ENCODE measurements around the gene SDK1.

SDK1 gene

GRCh38 chr7:3787717-3788264, 486.7 kb downstream of the SDK1 start:
- DNase-seq (ENCODE audit: low read depth), result no peak

GRCh38 chr7:3790803-3791202, 489.8 kb downstream of the SDK1 start:
- DNase-seq (ENCODE audit: low read depth), result no peak

GRCh38 chr7:3791327-3791726, 490.3 kb downstream of the SDK1 start:
- DNase-seq (ENCODE audit: low read depth), result no peak

- no peak for DNase-seq (ENCODE audit: low read depth)
These were observed 494.1 kb downstream of the SDK1 start for GRCh38 chr7:3795141-3795540.

DNA sequence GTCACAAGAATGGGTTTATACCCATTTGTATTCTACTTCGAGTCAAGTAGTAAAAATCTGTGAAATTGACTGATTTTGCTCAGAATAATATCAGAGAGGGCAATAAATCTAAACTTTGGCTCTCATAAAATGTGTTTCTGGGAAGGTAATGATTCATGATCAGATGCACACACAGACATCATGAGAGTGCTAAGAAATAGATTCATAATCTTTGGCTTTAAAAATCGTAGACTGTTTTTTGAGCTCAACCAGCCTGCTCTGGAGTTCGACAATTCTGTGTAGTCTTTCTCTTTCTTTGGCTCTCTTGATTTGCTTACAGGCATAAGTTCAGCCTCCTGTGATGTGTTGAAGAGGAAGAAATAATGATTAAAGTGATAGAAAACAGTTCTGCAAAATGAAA, 494.7 kb downstream of the SDK1 start:
- no peak for DNase-seq (ENCODE audit: low read depth)

DNA sequence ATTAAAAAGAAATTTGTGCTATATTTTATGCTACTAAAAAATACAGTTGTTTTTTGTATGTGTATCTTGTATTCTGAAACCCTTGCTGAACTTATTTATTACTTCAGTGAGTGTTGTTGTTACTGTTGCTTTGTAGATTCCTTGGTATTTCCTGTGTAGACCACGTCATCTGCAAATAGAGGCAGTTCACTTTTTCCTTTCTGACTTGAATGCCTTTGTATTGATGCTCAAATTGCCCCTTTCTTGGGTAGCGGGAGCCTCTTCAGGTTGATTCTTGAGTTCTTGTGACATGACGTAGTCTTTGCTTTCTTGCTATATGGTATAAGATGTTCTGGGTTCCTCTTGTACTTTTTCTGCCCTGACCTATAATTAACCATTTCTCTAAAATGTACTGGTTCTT, 504.1 kb downstream of the SDK1 start:
- no peak for DNase-seq (ENCODE audit: low read depth)

- no peak for DNase-seq (ENCODE audit: low read depth)
These were observed 505.5 kb downstream of the SDK1 start for GRCh38 chr7:3806516-3806915.

GRCh38 chr7:3807824-3808223, 506.8 kb downstream of the SDK1 start:
- DNase-seq (ENCODE audit: low read depth), result no peak

DNA sequence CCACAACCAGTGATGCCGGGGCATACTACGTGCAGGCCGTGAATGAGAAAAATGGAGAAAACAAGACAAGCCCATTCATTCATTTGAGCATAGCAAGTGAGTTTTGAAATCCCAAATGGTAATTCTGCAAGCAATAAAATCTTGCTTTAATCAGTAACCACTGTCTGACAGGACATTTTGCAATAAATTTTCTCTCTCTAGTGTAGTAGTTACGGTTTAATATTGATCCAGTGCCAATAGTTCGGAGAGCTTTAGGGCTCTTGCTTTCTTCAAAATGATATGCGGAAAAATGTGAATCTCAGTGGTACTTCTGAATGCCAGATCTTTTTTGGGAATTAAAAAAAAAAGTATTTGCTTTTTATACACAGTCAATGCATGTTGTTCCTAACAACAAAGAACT, 520.4 kb downstream of the SDK1 start:
- DNase-seq (ENCODE audit: low read depth), result no peak

GRCh38 chr7:3825491-3825890, 524.4 kb downstream of the SDK1 start:
- no peak for DNase-seq (ENCODE audit: low read depth)

- no peak for DNase-seq (ENCODE audit: low read depth)
These were observed 531.1 kb downstream of the SDK1 start for GRCh38 chr7:3832199-3832598.

GRCh38 chr7:3835109-3835508, 534.1 kb downstream of the SDK1 start:
- no peak for DNase-seq (ENCODE audit: low read depth)

GRCh38 chr7:3836855-3837254, 535.8 kb downstream of the SDK1 start:
- no peak for DNase-seq (ENCODE audit: low read depth)

DNA sequence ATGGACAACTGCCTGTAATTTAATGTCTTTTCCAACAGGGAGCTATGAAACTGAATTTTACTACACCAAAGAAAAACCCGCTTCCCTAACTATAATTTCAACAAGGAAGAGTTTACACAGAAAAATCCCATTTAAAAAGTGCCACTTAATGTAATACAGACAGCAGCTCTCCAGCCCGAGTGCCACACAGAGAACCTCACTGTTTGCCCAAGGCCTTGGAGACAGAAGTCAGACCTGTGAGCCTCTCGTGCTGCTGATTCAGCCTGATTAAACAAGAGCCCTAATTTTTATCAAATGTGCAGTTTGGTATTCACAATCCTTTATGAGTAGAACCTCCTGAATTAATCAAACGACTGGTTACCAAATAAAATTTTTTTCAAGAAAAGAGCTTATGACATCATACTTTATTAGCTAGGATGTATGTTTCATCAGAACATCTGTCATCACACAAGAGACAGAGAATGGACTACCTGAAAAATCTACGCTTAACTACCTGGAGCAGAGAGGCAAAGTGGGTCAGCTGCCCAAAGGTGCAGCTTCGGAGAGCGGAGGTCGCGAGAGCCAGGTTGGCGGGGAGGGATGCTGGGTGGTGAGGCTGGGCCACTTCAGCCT, 543.6 kb downstream of the SDK1 start:
- DNase-seq (ENCODE audit: low read depth), result no peak

GRCh38 chr7:3846738-3847137, 545.7 kb downstream of the SDK1 start:
- no peak for DNase-seq (ENCODE audit: low read depth)

DNA sequence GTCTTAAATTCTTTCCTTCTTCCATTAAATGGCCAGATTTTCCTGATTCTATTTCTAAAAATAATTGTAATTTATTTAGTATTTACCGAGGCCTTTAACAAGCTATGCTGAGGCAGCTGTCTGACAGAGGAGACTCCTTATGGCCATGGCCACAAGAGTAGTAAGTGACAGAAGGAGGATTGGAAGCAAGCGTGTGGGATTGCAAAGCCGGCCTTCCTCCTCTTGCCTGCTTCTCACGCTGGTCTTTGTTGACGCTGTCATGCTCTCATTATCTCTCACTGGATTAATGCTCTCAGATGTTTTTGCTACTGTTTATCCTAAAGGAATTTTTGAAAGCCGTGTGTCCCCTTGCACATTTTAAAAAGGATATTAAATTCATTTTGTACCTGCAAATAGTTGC, 546.3 kb downstream of the SDK1 start:
- DNase-seq (ENCODE audit: low read depth), result no peak

DNA sequence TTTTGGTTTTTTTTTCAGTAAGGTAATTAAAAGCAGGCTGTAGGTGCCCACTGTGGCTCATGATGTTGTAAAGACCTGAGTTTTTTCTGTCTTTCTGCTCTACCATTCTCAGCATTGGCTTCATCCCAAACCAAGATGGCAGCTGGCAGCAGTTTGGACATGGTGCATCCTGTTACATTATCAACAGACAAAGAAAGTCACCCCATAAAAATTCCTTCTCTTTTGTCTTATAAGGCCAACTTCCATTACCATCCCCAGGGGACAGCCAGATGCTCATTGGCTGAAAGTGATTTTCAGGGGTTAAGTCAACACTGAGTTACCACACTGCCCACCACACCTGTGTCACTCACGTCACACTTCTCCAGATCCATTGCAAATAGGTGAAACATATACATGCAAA, 558.4 kb downstream of the SDK1 start:
- no peak for DNase-seq (ENCODE audit: low read depth)

DNA sequence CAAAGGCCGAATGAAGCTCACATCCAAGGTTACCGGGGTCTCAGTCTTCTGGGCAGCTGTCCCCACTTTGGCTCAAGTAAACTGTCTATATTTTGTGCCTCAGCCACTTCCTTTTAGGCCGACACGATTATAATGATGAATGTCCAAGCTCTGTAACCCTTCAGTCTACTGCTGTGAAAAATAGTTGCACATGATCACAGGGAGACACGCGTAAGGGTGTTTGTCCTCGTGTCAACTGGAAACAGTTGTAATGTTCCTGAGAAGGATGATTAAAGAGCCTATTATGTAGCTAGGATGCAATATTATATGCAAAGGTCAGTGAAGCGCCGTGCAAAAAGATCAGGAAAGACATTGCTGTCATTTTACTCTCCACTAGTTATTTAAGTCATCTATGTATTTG, 559.9 kb downstream of the SDK1 start:
- DNase-seq (ENCODE audit: low read depth), result no peak

- DNase-seq (ENCODE audit: low read depth), result no peak
These were observed 560.3 kb downstream of the SDK1 start for GRCh38 chr7:3861386-3861785.

DNA sequence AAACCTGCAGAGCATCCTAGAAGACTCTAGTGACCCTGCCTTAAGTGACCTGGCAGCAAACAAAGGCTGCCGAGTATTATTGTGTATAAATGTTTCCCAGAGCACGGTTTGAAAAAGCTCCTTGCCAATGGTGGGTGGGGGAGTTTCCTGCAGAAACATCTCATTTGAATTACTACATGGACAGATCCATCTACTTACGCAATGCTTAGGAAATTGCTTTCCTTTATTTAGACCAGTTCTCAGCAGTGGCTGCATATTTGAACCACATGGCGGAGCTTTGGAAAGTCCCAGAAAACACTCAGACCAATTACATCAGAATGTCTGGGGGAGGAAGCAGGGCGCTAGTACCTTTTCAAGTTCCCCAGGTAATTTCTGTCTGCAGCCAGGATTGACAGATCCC, 560.9 kb downstream of the SDK1 start:
- DNase-seq (ENCODE audit: low read depth), result peak; percentile 13

- no peak for DNase-seq (ENCODE audit: low read depth)
These were observed 561.7 kb downstream of the SDK1 start for GRCh38 chr7:3862774-3863173.

- no peak for DNase-seq (ENCODE audit: low read depth)
These were observed 565.2 kb downstream of the SDK1 start for GRCh38 chr7:3866277-3866676.

- no peak for DNase-seq (ENCODE audit: low read depth)
These were observed 566.8 kb downstream of the SDK1 start for GRCh38 chr7:3867863-3868262.

- no peak for DNase-seq (ENCODE audit: low read depth)
These were observed 578.5 kb downstream of the SDK1 start for GRCh38 chr7:3879355-3880075.

Measured in HS-5 (cell line).